PFSK-1 (cell line): Measurements from ENCODE around the gene TFEB.

Experiments
- POLR2AphosphoS5 ChIP-seq: IDR thresholded peaks from 2 replicates; pipeline ENCODE4 v1.6.1; 2012; ENCODE audit warnings: low read depth, mild to moderate bottlenecking, control low read depth, low read length, moderate library complexity
- SIN3A ChIP-seq: IDR thresholded peaks from 2 replicates; pipeline ENCODE4 v1.6.1; 2012; ENCODE audit warnings: mild to moderate bottlenecking, low read length, moderate library complexity, borderline replicate concordance; ENCODE audit not compliant: insufficient read depth
- TAF1 ChIP-seq: IDR thresholded peaks from 2 replicates; pipeline ENCODE4 v1.6.1; 2012; ENCODE audit warnings: low read length, control low read depth, borderline replicate concordance; ENCODE audit not compliant: insufficient read depth
- TF ChIP-seq, protein P1 (sequence below), 2 experiments: IDR thresholded peaks; 2 replicates each; pipeline versions ENCODE4 v1.6.1 to v1.8.0; 2011 to 2012; ENCODE audit warnings: low read depth in 2 of 2, low read length in 2 of 2, control low read depth in 1 of 2, inconsistent platforms in 1 of 2, mild to moderate bottlenecking in 1 of 2, moderate library complexity in 1 of 2; ENCODE audit not compliant: insufficient read depth in 1 of 2

DNA sequence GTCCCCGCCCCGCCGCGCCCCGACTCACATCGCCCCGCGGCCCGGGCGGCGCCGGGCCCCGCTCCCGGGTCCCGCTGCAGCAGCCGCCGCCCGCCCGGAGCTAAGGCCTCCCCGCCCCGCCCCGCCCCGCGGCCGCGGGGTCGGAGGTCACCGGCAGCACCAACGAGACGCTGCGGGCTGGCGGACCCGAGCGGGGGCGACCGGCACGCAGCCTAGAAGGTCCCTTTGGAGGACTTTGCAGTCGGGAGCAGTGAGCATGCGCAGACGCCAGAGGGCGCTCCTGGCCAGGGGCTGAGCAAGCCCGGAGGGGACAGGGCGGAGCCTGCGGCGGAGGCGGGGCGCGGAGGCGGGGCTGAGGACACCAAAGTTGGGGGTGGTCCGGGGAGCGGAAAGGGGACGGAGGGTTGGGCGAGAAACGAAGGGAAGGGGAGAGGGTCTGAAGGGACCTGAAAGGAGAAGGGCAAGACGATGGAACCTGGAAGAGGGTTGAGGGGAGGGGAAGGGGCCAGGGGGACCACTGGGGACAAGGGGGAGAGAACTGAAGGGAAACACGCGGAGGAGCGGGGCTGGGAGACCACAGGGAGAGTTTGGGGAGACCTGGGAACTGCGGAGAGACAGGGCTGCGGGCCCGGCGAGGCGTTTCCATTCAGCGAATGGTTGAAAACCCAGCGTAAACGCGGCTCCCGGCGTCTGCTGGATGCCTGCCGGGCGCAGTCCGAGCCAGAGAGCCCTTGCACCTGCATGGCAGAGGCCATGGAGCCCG lies 44.6 kb upstream of the TFEB start, which contains the start of gene FRS3:
- peak; percentile 35; the same call in 1 of the 2 replicates for TF ChIP-seq POLR2AphosphoS5
- TF ChIP-seq TAF1 = no peak
- TF ChIP-seq, protein P1, sequence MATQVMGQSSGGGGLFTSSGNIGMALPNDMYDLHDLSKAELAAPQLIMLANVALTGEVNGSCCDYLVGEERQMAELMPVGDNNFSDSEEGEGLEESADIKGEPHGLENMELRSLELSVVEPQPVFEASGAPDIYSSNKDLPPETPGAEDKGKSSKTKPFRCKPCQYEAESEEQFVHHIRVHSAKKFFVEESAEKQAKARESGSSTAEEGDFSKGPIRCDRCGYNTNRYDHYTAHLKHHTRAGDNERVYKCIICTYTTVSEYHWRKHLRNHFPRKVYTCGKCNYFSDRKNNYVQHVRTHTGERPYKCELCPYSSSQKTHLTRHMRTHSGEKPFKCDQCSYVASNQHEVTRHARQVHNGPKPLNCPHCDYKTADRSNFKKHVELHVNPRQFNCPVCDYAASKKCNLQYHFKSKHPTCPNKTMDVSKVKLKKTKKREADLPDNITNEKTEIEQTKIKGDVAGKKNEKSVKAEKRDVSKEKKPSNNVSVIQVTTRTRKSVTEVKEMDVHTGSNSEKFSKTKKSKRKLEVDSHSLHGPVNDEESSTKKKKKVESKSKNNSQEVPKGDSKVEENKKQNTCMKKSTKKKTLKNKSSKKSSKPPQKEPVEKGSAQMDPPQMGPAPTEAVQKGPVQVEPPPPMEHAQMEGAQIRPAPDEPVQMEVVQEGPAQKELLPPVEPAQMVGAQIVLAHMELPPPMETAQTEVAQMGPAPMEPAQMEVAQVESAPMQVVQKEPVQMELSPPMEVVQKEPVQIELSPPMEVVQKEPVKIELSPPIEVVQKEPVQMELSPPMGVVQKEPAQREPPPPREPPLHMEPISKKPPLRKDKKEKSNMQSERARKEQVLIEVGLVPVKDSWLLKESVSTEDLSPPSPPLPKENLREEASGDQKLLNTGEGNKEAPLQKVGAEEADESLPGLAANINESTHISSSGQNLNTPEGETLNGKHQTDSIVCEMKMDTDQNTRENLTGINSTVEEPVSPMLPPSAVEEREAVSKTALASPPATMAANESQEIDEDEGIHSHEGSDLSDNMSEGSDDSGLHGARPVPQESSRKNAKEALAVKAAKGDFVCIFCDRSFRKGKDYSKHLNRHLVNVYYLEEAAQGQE (IDR thresholded peaks at IDR 0.05; ENCODE audit: insufficient read depth in 1 of 2, low read depth in 2 of 2, low read length in 2 of 2) = no peak
- no peak for TF ChIP-seq SIN3A
